Stimulated activated CD4-positive, alpha-beta T cell treated with anti-CD3 and anti-CD28 coated beads, TNF-alpha, amount 100 ng/mL, for 1 hour (primary cell): ENCODE data around the gene LCNL1.
"Not testable (repeated sequence)": the region's sequence is repeated elsewhere in the genome, so short reads cannot be mapped to it uniquely, and the experiment has no call there.

ENCODE experiments used
- DNase-seq, 3 donors: peaks; one replicate each; pipeline ENCODE4 v3.0.0-alpha.2; 2020; ENCODE audit warnings: low read depth in 3 of 3, low spot score in 1 of 3

The LCNL1 gene

DNA sequence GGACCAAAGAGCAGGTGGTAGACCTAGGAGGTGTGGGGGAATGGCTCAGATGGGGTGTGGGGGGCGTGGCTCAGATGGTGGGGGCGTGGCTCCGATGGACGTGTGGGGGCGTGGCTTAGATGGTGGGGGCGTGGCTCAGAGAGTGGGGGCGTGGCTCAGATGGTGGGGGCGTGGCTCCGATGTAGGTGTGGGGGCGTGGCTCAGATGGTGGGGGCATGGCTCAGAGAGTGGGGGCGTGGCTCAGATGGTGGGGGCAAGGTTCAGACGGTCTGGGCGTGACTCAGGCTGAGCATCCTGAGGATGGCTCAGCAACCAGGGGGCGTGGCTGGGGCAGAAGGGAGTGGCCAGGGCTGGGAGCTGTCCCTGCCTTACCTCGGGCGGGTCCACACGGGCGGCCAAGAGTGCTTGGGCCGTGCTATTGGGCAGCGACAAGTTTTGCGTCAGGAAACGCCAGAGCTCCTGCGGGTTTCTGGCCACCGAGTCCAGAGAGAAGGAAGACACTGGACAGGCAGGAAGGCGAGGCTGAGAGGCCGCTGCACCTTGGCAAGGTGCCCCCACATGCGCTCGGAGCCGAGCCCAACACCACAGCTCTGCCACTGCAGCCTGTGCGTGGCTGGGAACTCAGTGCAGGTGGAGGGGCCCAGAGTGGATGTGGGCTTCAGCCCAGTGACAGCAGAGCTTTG is 39.3 kb downstream of the LCNL1 start:
- peak in 2 of 3 donors; percentile 37 to 58 for DNase-seq

- no peak for DNase-seq
Observed at GRCh38 chr9:137022662-137023008, 39.8 kb downstream of the LCNL1 start.

GRCh38 chr9:137023157-137023556 is 40.4 kb downstream of the LCNL1 start:
- no peak for DNase-seq

DNA sequence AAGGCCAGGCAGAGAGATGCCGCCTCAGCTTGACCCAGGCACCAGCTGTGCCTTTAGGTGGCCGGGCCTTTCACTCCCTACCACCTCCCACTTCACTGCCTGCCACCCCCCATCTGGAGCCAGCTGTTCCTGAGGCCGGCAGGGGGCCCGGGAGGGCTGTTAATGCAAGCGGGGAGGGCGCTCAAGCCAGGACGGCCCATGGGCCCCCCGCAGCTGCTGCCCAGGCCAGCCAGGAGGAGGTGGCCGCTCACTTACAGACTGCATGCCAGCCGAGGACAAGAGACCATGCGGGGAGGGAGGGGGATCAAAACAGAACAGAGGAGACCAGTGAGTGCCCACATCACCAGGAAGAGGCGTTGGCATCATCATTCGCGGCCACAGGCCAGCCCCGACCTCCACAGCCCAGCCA is 40.8 kb downstream of the LCNL1 start:
- no peak for DNase-seq

DNA sequence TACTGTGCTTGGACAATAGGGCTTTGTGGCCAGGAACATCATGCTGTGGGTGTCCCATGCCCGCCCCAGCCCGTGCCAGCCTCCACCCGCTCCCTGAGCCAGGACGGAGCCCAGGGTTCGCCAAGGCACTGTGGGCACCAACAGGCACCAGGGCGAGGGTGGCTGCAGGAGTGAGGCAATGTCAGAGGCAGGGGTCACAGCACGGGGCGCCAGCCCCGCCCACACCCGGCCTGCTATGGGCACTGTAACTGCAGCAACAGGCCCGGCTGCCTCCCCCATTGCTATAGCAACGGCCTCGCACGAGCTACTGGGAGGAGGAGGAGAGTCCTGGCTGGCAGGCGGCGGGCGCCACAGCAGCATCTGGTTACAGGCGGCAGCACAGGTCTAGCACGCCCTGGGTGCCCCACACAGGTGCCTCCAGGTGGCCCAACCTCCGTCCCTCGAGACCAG is 42.7 kb downstream of the LCNL1 start:
- DNase-seq, result no peak

- DNase-seq, result no peak
Observed at GRCh38 chr9:137026384-137026783, 43.6 kb downstream of the LCNL1 start.

DNA sequence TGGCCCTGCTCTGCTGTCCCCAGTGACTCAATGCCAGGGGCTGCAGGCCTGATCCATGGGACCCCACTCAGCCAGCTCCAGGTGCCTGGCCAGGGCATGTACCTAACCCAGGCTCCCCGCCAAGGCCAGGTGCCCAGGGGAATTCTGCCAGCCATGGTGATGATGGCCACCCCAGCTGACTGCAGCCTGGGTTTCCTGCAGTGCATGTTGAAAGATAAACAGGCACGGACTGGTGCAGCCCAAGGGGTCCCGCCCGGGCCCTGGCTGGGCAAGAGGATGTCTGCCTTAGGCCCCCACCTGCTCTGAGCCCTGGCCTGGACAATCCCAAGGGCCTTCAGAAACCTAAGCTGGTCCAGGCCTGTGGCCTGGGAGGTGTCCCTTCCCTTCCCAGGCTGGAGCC is 44.0 kb downstream of the LCNL1 start:
- DNase-seq, result no peak

- DNase-seq, result no peak
Observed at GRCh38 chr9:137027369-137028262, 44.8 kb downstream of the LCNL1 start, which contains the start of gene ABCA2. ABCA2 (minus strand) TSS chr9:137028237; CDS start chr9:137028140, 97 bp downstream.

DNA sequence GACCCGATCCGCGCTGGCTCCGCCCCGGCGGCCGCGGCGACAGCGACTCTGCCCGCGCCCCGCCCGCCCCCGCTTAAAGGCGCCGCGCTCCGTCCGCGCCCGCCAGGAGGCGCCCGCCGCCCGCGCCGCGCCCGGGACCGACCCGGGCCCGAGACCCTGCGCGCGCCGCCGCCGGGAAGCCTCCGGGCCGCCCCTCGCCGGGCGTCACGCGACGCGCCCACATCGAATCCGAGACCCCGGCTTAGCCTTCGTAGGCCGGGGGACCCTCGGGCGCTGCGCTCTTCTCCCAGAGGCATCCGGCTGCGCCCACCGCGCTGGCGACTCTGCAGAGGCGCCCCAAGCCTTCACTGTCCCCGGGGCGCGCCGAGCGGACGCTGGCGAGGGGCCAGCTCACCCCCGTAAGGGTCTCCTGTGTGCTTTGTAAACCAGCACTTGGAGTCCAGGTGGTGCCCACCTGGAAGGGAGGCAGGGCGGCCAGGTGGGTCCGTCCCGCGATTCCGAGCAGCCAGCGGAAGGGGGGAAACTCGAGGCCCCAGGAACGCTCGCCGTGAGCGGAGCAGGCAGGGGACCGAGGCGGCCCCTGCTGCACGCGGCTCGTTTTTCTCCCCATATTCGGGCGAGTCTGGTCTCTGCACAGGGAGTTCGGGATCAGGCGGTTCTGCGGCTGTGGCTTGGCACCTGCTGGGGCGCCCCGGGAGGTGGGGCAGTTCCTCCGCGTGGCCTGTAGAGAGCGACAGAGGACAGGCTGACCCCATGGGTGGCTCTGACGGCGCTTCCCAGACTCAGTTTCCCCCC is 45.7 kb downstream of the LCNL1 start:
- DNase-seq, result peak in 2 of 3 donors; percentile 46 to 59

GRCh38 chr9:137029058-137029936 is 46.5 kb downstream of the LCNL1 start:
- peak in 2 of 3 donors; percentile 33 to 69 for DNase-seq

DNA sequence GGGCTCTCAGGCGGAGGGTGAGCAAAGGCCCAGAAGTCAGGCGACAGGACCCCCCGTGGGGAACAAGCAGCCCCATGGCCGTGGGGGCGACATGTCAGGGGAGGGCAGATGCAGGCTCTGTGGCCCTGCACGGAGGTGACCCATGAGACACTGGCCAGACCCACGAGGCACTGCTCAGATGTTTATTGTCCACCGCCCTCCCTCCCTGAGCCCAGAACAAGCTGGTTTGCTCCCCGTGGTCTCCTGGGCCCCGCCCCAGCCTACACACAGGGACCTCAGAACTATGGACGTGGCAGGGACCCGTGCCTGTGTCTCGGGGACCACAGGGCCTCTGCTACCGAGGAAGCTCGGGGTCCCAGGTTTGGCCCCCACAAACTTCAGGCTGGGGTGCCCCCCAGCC is 47.2 kb downstream of the LCNL1 start:
- DNase-seq, result no peak

GRCh38 chr9:137030538-137031527 is 48.0 kb downstream of the LCNL1 start:
- DNase-seq, result no peak

- no peak for DNase-seq
Observed at GRCh38 chr9:137031904-137032640, 49.3 kb downstream of the LCNL1 start, which contains the start of gene FUT7. FUT7 (minus strand) TSS chr9:137032088; CDS start chr9:137031991, 97 bp downstream.

GRCh38 chr9:137032858-137033257 is 50.1 kb downstream of the LCNL1 start:
- DNase-seq, result no peak

DNA sequence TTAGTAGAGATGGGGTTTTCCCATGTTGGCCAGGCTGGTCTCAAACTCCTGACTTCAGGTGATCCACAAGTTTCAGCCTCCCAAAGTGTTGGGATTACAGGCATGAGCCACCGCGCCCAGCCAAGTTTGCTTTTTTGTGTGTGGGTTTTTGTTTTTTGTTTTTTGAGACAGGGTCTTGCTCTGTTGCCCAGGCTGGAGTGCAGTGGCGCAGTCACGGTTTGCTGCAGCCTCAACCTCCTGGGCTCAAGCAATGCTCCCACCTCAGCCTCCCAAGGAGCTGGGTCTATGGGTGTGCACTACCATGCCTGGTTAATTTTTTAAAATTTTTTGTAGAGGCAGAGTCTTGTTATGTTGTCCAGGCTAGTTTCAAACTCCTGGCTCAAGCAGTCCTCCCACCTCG is 50.7 kb downstream of the LCNL1 start:
- DNase-seq, result not testable (repeated sequence)

DNA sequence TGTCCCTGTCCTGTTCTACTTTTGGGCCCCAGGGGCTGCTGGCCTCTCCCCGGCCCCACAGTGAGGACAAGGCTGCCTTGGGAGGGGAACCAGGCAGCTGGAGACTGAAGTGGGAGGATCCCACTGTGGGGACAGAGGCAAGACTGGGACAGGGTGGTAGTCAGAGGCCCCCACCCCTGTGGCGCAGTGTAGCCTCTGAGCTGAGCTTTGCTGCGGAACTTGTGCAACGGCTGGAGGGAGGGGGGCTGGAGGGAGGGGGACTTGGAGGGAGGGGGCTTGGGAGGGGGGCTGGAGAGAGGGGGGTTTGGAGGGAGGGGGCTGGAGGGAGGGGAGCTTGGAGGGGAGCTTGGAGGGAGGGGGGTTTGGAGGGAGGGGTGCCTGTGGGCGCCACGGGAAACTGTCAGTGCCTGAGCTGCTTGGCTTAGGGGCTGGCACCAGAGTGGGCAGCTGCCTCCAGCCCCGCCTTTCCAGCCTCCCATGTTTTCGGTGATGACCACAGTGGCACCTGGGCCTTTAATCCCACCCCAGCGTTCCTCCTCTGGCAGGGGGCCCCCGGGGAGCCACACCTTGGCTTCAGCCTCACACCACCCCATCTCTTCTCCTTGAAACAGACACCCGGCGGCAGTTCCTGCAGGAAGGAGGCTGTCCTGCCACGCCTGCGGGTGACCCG is 51.4 kb downstream of the LCNL1 start:
- DNase-seq, result no peak

GRCh38 chr9:137034709-137035506 is 52.1 kb downstream of the LCNL1 start:
- peak; percentile 71 to 80 (median 75) for DNase-seq
